NCI-H69 (cell line): ENCODE data around the gene DVL3.
"Not testable (repeated sequence)": the region's sequence is repeated elsewhere in the genome, so short reads cannot be mapped to it uniquely, and the experiment has no call there.

Experiments used
- DNase-seq: peaks from one replicate; lab custom pipeline; 2025; lab: John Stamatoyannopoulos, UW

The DVL3 gene

DNA sequence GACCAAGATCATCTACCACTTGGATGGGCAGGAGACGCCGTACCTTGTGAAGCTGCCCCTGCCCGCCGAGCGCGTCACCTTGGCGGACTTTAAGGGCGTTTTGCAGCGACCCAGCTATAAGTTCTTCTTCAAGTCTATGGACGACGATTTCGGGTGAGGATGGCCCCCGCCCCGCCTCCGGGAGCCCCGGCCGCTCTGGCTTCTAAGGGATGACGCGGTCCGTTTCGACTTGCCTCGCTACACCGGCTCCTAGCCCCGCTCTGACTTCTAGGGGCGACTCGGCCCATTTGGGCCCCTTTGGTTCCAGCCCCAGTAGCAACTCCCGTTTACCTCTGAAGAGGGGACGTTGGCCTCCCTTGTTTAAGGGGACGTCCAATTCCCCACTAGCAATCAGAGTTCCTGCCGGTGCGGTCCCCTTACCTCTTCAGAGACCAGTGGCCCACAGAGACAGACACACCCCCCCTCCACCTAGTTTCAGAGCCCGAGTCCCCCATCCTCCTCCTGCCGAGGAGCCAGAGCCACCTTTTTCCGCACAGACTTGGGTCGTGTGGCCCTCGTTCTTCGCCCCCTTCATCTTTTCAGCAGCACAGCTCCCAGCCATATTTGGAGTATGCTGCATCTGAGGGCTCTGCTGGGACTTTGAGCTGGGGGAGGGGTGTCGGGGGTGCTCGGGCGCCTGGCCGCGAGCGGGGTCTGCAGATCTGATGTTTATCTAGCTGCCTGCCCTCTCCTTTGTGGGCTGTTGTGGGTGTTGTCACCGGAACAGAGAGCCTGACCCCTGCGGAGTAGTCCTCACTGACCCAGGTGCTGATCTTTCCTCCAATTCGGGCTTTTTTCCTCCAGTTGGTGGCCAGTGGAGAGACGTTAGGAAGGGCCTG is 706 bp downstream of the DVL3 start:
- DNase-seq = peak; percentile 72

DNA sequence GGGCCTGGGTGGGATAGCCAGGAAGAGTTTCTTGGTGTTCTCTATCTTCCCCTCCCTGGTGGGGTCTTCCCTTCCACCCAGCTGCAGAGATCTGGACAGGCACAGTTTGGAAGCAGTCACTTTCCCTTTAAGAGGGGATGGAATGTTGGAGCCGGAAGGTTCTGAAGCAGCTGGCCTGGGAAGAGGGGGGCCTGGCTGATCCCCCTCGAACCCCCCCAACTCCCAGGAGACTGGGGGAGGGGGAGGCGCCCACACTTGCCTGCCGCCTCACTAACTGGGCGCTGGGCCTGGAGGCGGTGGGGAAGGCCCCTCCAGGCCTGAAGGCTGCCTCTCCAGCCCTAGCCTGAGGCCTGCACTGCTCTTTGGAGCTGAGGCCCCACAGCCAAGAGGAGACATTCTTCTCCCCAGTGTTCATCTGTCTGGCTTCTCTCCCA is 1.4 kb downstream of the DVL3 start:
- DNase-seq = peak; percentile 81

DNA sequence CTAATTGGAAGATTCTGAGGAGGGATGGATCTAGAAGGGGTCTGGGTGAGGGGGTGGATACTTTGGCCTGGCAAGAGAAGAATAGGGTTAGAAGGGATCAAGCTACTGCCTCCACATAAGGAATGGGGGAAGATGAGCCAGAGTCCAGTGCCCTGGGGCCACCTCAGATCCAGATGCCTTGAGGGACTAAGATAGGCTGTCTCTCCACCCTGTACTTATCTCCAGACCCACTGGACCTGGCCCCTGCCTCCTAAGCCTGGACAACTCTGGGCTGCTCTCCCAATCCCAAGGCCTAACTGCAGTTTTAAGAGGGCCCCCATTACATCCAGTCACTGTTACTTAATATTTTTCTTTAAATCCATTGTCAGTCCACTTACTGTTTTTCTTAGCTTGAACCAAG is 2.0 kb downstream of the DVL3 start:
- no peak for DNase-seq

DNA sequence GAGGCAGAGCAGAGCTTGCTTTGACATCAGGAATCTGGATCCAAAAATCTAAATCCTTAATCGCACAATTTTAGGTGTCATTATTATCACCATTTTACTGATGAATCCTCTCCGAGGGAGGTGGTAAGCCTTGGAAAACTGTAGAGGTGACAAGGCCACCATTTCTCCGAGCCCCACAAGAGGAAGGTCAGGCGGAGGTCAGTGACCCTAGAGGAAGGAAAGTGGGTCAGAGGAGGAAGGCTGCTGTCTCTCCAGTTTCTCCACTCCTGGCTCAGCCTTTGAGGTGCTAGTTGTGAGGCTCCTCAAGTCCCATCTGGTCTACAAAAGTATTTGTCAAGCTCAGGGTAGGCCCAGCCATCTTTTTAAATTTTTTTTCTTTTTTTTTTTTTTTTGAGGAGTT is 3.2 kb downstream of the DVL3 start:
- DNase-seq = no peak

DNA sequence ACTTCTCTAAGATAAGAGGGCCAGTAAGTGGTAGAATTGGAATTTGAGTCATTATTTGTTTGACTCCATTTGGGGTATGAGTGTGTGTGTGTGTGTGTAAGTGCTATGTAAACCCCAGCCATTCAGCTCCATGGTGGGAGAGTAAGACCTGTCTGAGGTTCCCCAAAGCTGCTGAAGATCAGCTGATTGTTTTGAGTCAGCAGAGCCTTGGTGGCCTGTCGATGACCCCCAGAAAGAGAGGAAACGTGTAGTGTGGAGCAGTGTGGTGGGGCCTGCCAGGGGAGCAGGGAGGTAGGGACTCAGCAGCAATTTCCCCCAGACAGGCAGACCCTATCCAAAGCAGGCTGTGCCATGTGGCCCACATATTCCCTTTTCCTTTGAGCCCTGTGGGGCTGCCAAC is 5.3 kb downstream of the DVL3 start:
- DNase-seq = no peak

DNA sequence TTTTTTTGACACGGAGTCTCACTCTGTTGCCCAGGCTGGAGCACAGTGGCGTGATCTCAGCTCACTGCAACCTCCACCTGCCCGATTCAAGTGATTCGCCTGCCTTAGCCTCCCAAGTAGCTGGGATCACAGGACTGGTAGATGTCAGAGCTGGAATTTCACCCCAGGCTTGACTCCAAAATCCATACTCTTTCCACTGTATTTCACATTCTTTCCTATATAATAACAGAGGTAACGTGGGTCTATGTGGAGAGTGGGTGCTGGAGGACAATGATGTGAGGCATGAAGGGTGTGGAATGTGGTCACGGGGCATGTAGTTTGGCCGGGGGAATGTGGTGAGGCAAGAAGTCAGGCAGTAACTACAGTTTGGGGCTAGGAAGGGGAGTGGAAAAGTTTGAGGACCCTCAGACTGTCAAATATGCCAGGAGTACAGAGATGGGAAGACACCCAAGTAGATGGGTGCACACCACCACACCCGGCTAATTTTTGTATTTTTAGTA is 7.4 kb downstream of the DVL3 start:
- not testable (repeated sequence) for DNase-seq

DNA sequence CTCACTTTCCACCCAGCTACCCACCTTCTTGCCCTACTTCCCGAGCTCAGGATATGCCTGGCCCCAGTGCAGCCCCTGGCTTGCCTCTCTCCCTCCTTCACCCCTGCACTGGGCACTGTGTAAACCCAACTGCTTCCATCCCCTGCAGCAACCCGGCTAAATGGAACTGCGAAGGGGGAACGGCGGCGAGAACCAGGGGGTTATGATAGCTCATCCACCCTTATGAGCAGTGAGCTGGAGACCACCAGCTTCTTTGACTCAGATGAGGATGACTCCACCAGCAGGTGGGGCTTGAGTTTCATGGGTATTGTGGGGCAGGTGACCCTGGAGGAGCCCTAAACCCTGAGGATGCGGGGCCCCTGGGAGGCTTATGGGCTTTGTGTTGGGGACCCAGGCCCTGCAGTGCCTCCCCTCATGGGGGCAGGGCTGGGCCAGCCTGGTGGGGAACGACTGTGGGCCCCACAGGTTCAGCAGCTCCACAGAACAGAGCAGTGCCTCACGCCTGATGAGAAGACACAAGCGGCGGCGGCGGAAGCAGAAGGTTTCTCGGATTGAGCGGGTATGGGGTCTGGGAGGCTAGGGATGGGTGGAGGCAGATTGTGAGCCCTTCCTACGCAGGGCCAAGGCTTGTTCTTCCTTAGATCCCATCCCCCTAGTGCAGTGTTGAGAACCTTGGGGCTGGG is 9.6 kb downstream of the DVL3 start:
- DNase-seq = no peak

DNA sequence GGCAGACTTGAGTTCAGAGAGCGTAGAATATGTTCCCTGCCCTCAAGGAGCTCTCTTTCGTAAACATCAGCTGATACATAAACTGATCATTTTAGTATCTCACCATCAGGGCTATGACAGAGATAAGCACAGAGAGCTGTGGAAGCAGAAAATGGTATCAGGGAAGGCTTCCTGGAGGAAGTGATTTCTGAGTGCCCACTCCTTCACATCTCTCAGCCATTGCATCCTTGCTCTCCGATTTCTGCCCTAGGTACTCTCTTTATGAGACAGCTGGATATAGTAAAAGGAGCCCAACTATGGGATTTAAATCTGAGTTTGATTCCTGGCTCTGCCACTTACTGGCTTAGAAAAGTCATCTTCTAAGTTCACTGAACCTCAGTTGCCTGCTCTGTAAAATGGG is 10.4 kb downstream of the DVL3 start:
- DNase-seq = no peak

DNA sequence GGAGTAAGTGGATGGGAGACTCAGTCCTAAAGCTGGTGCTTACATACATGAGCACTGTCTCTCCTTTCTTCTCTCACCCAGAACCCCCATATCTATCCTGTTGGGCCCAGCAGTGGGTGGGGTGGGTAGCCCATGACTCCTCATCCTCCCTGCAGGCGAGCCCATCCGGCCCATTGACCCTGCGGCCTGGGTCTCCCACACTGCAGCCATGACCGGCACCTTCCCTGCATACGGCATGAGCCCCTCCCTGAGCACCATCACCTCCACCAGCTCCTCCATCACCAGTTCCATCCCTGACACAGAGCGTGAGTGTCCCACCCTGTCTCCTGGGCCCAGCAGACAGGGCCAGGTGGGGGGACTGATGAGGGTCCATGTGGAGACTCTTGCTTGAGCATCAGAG is 11.5 kb downstream of the DVL3 start:
- no peak for DNase-seq

DNA sequence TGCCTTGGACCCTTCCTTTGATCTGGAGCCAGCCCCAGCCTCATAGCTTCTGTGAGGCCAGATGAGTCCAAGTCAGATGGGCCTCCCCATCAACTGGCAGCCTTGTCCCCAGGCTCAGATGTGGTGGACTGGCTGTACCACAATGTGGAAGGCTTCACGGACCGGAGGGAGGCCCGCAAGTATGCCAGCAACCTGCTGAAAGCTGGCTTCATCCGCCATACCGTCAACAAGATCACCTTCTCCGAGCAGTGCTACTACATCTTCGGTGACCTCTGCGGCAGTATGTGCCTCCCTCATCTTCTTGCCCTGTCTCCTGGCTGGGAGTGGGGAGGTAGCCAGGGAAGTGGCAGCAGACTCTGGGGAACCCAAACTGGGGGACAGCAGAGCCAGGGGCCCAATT is 12.6 kb downstream of the DVL3 start:
- no peak for DNase-seq

DNA sequence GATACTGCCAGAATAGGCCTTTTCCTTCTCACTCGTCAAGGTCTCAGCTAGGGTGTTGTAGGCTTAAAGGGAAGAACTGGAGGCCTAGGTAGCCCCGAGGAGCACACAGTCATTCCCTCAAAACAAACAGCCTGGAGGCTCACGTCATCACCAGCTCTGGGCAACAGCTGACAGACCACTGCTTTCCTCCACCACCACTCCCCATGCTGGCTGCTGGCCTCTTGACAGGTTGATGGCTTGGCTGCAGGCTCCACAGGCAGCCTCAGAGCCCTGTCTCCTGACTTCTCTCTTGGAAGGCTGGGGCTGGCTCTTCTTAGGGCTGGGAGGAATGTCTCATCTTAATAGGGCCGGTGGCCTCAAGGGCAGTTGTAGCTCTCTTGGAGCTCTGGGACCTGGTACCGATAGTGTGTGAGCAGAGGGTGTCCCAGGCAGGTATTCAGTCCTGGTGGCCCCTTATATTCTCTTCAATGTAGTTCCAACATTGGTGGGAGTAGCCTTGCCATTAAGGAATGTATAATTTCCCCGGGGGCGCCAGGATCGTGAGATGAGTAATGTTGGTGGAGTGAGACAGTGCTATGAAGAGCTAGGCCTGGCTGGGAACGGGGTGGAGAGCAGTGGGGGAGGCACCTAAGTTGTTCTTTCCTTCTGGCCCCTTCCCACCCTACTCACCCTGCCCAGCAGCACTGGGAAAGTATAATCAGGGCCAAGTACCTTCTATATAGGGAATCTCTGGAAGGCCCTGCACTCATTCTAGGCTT is 13.4 kb downstream of the DVL3 start:
- DNase-seq = no peak

DNA sequence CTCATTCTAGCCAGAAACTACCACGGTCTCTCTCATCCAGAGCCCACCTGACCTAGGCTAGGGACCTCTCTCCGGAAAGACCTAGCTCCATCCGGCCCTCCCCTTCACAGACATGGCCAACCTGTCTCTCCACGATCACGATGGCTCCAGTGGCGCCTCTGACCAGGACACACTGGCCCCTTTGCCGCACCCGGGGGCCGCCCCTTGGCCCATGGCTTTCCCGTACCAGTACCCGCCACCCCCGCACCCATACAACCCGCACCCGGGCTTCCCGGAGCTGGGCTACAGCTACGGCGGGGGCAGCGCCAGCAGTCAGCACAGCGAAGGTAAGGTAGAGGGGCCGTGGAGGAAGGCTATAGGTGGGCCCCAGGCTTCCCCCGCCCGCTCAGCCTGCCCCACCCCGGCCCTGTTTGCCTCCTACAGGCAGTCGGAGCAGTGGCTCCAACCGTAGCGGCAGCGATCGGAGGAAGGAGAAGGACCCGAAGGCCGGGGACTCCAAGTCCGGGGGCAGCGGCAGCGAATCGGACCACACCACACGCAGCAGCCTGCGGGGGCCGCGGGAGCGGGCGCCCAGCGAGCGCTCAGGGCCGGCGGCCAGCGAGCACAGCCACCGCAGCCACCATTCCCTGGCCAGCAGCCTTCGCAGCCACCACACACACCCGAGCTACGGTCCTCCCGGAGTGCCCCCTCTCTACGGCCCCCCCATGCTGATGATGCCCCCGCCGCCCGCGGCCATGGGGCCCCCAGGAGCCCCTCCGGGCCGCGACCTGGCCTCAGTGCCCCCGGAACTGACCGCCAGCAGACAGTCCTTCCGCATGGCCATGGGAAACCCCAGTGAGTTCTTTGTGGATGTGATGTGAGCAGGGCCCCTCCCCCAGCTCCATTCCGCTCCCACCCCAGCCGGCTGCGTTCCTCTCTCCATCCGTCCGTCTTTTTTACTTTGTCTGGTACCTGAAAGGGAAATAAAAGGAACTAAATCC is 15.0 kb downstream of the DVL3 start:
- DNase-seq = no peak

DNA sequence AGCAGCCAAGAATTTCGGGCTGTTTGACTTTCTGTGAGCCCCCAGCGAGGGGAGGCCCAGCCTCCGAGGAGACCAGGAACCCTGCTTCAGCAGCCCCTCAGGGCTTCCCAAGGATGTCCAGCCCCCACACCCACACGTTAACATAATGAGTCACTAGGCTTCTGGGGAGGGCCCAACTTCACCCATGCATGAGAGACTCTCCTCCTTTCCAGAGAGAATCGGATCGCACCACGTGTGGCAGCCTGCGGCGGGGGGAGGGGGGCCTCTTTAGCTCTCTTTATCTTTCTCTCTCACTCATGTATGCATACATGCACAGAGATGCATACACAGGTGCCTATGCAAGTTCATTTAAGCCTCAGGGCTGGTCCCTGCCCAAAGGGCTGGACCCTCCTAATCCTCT is 16.4 kb downstream of the DVL3 start:
- no peak for DNase-seq

DNA sequence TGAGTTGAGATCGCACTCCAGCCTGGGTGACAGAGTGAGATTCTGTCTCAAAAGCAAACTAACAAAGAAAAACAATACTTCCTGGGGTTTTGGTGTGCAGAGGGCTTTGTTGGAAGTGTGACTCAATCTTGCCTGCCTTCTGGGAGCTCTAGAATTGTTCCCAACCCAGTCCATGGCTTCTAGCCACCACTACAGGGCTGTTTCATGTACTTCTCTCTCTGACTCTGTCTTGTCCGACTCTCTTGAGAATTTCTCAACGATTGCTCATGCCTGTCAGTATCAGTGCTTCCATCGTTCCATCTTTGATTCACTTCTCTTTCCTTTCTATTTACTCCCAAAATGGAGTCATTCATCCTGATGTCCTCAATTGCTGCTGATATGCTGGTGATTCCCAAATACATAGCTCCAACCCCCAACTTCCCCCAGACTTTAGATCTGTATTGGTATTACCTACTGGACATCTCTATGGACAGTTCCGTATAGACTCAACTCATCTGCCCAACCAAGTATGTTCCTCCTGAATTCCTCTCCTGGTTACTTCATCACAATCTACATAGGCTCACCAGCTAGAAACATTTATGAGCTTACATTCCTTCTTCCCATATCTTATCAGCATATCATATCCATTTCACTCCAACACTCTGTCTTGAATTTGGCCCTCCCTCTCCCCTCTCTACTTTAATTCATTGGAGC is 17.6 kb downstream of the DVL3 start:
- DNase-seq = no peak

DNA sequence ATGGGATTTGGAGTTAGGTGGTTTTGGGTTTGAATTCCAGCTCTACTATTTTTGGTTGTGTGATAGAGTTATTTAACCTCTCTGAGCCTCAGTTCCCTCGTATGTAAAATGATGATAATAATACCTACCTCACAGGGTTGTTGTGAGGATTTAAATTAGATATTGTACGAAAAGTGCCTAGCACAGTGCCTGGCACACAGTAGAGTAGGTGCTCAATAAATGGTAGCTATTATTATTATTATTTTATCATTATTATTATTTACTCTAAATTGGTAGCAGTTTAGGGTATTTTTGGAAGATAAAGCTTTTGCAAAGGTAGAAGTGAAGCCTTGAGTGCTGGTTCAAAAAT is 18.2 kb downstream of the DVL3 start:
- DNase-seq = no peak

DNA sequence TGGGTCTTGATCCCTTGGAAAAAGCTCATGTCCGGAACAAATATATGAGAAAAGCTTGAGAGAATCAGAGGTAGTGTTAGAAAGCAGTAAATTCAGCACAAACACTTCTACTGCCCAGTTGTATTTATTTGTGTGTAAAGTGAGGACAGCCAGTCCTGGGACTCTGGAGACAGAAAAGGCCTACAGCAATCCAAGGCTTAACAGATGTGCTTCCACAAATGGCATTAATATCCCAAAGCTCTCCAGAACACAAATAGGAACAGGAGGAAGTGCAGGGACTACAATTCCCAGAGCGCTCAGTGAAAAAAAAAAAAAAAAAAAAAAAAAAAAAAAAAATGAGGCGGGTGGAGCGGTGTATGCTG is 19.1 kb downstream of the DVL3 start:
- DNase-seq = no peak

DNA sequence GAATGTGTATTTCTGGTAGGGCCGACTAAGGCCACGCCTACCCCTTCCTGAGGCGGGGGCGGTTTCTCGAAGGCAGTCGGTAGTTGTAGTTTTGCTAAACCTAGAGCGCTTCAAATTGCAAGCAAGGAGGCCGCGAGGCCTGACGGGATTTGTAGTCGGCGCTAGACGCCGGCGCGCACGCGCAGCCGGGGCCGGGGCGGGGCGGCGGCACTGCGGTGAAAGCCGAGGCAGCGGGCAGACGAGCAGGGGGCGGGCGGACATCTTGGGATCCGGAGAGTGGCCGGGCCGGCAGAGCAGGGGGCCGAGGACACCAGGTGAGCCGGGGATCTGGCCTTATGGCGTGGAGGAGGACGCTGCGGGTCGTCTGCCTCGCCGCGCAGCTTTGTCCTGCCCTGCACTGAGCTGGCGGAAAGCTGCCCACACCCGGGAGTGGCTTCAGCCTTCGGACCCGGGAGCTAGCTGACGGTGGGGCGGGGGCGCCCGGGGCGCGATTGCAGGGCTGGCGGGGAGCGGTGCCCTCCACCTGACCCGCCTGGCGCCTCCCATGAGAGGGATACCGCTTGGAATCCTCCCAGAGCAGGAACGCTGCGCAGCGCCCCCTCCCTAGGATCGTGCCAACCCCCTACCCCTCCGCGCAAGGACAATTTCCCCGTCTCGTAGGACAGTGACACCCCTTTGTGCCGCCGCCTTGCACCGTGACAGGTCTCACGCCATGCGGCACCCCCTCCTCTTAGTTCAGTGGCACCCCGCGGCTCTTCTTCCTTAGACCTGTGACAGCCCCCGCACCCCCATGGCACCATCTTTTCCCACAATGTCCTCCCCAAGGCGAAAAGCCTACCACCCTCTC is 19.7 kb downstream of the DVL3 start, which contains the start of gene AP2M1:
AP2M1 (plus strand) TSS at position 210 of the 847 bp plus-strand sequence. CDS start 2,139 bp downstream, outside the sequence.
- peak; percentile 99 for DNase-seq

DNA sequence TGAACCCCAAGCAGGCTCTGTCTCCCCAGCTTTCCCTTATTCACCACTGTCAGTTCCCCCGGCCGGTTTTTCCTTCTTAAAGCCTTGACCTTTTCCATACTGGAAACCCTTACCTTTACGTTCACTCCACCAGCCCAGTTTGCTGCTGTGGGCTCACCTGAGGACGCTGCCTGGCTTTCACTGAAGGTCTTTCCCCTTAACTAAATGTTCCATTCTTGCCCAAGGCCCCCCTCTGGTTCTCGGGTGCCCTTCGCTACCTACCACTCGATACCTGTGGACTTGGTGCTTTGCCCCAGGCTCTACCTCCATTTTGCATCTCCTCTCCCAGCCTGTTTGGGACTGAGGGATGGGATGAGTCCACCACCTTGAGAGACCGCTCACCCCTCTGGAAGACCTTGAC is 20.3 kb downstream of the DVL3 start:
- no peak for DNase-seq

DNA sequence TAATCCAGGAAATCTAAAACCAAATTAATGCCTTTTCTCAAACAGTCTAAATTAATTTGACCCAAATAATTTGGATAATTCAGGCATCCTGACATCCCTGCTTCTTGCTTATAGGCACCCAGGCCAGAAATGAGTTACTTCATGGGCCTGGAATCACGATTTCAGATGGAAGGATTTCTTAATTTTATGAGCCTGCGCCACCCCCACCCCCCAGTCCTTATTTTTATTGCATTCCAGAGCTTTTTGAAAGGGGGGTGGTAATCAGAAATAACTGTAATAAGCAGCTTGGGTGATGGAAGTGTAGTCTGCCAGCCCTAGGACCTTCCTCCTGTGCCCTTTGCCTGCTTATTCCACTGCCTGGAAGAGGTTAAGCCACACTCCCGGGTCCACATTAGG is 20.8 kb downstream of the DVL3 start:
- no peak for DNase-seq
